OCI-LY3 (cell line): ENCODE results near the gene SIN3B.

Source experiments
- H2AFZ ChIP-seq: fragments of 200-600, 300-600 bp; shearing (Covaris generic); 2 replicates; pipeline ENCODE4 v1.6.0; 2014; ENCODE audit warnings: antibody characterized with exemption, low read depth, low read length
- H3K27ac ChIP-seq: fragments of 200-600, 300-600 bp; sonication (generic); 2 replicates; pipeline ENCODE4 v1.5.1; 2014; ENCODE audit warnings: mild to moderate bottlenecking, low read length, moderate library complexity, mixed read lengths
- H3K27me3 ChIP-seq: fragments of 200-600, 300-600 bp; sonication (generic); 2 replicates; pipeline ENCODE4 v1.6.1; 2014; ENCODE audit warnings: low read depth, low read length, mixed read lengths
- H3K36me3 ChIP-seq: fragments of 200-600, 300-600 bp; sonication (generic); replicated peaks from 2 replicates; pipeline ENCODE3; 2014; ENCODE audit warnings: low read depth, low read length, mixed read lengths
- H3K4me1 ChIP-seq: fragments of 300-600, 200-600 bp; sonication (generic); 2 replicates; pipeline ENCODE4 v1.6.1; 2014; ENCODE audit warnings: low read length, mixed read lengths
- H3K4me2 ChIP-seq: fragments of 200-600, 300-600 bp; sonication (generic); 2 replicates; pipeline ENCODE4 v1.6.1; 2014; ENCODE audit warnings: low read length, mixed read lengths
- H3K4me3 ChIP-seq: fragments of 300-600, 200-600 bp; sonication (generic); 2 replicates; pipeline ENCODE4 v1.5.1; 2014; ENCODE audit warnings: antibody characterized with exemption, mild to moderate bottlenecking, low read length, moderate library complexity
- H3K79me2 ChIP-seq: fragments of 300-600, 200-600 bp; shearing (Covaris generic); 2 replicates; pipeline ENCODE4 v1.6.1; 2014; ENCODE audit warnings: mild to moderate bottlenecking, low read length, mixed read lengths
- H3K9ac ChIP-seq: fragments of 300-600, 200-600 bp; shearing (Covaris generic); 2 replicates; pipeline ENCODE4 v1.6.0; 2014; ENCODE audit warnings: mild to moderate bottlenecking, low read length, moderate library complexity
- H3K9me3 ChIP-seq: fragments of 200-600, 300-600 bp; shearing (Covaris generic); 2 replicates; pipeline ENCODE4 v1.6.1; 2014; ENCODE audit warnings: low read length, mixed read lengths; ENCODE audit not compliant: insufficient read depth
- H4K20me1 ChIP-seq: fragments of 200-600, 300-600 bp; sonication (generic); 2 replicates; pipeline ENCODE4 v1.6.1; 2016; ENCODE audit warnings: low read length, mixed read lengths; ENCODE audit not compliant: insufficient read depth
- CTCF ChIP-seq: fragments of 200-600, 300-600 bp; sonication (generic); IDR thresholded peaks from 2 replicates; pipeline ENCODE4 v1.5.1; 2014; ENCODE audit warnings: antibody characterized with exemption, low read length, low read depth
- EZH2phosphoT487 ChIP-seq: fragments of 200-600 bp; shearing (Covaris generic); IDR thresholded peaks from 2 replicates; pipeline ENCODE4 v1.6.1; 2018; ENCODE audit warnings: antibody characterized with exemption, mixed run types, low read depth

SIN3B gene

GRCh38 chr19:16876904-16877361 lies 47.7 kb downstream of the SIN3B start:
- Histone ChIP-seq H3K9me3 (no peaks in the 10 kb centered on the region), H4K20me1 (0 out of 2 replicates have a peak, but pooled peaks cover 5% of the 10 kb centered on the region), H3K27me3 (no peaks in the 10 kb centered on the region), H3K4me3 (no peak overlapping the region), H3K79me2 (peaks cover 11% of the 10 kb centered on the region), H3K4me2 (no peak overlapping the region), H3K36me3 (peaks cover 53% of the 10 kb centered on the region), H3K4me1 (no peaks in the 10 kb centered on the region), H3K27ac (no peak overlapping the region), H2AFZ (no peak overlapping the region), H3K9ac (no peak overlapping the region)
- no peak for TF ChIP-seq EZH2phosphoT487

GRCh38 chr19:16877581-16877980 lies 48.4 kb downstream of the SIN3B start:
- Histone ChIP-seq H2AFZ (no peak overlapping the region), H4K20me1 (0 out of 2 replicates have a peak, but pooled peaks cover 5% of the 10 kb centered on the region)

GRCh38 chr19:16878181-16878965 lies 49.2 kb downstream of the SIN3B start:
- Histone ChIP-seq H3K9me3 (no peaks in the 10 kb centered on the region), H3K4me1 (no peaks in the 10 kb centered on the region), H4K20me1 (0 out of 2 replicates have a peak, but pooled peaks cover 5% of the 10 kb centered on the region), H3K27ac (no peak overlapping the region), H3K9ac (no peak overlapping the region), H3K4me3 (no peak overlapping the region), H2AFZ (no peak overlapping the region), H3K79me2 (peaks cover 11% of the 10 kb centered on the region), H3K27me3 (no peaks in the 10 kb centered on the region), H3K4me2 (no peak overlapping the region), H3K36me3 (peaks cover 44% of the 10 kb centered on the region)
- TF ChIP-seq CTCF (no peak), EZH2phosphoT487 (no peak)

More at GRCh38 chr19:16877581-16877980, 48.4 kb downstream of the SIN3B start:
- Histone ChIP-seq H3K79me2 (peaks cover 11% of the 10 kb centered on the region), H3K9ac (no peak overlapping the region), H3K27ac (no peak overlapping the region), H3K4me1 (no peaks in the 10 kb centered on the region), H3K9me3 (no peaks in the 10 kb centered on the region), H3K4me3 (no peak overlapping the region), H3K36me3 (peaks cover 51% of the 10 kb centered on the region), H3K27me3 (no peaks in the 10 kb centered on the region), H3K4me2 (no peak overlapping the region)
- TF ChIP-seq CTCF (no peak), EZH2phosphoT487 (no peak)

- H3K9me3 ChIP-seq, result no peaks in the 10 kb centered on the region
- no peak overlapping the region for H3K27ac ChIP-seq
These were observed 51.8 kb downstream of the SIN3B start for GRCh38 chr19:16880884-16881554.

More at GRCh38 chr19:16880884-16881554, 51.8 kb downstream of the SIN3B start:
- no peak overlapping the region for H2AFZ ChIP-seq
- peaks cover 36% of the 10 kb centered on the region for H3K36me3 ChIP-seq
- H3K27me3 ChIP-seq, result no peaks in the 10 kb centered on the region
- no peak overlapping the region for H3K9ac ChIP-seq
- H3K4me1 ChIP-seq, result no peaks in the 10 kb centered on the region
- no peaks in the 10 kb centered on the region for H4K20me1 ChIP-seq
- H3K4me2 ChIP-seq, result no peak overlapping the region
- no peak overlapping the region for H3K4me3 ChIP-seq
- TF ChIP-seq CTCF, result no peak
- no peak for TF ChIP-seq EZH2phosphoT487
- no peaks in the 10 kb centered on the region for H3K79me2 ChIP-seq
